Activated B cell treated with CpG ODN at 0.5 μM for 24 hours (primary cell): Measurements from ENCODE around the gene STARD3NL. TPM values are rescaled to one million over a fixed set of nuclear protein-coding genes. Genes with fewer than 3 reads are reported as not detected.

Experiments used
- ATAC-seq: fragments of 200-7000 bp; cut with Tn5 transposase; one replicate; pipeline ENCODE4 v1.10.0; 2021; ENCODE audit warnings: low read depth, mild to moderate bottlenecking, moderate library complexity
- CTCF ChIA-PET: fragments of 350-600 bp; sonication (Branson Sonifier 250); formaldehyde crosslinking; loops from one replicate; lab custom pipeline; 2021; ENCODE audit warnings: antibody characterized with exemption; lab: Charles Lee
- POLR2A ChIA-PET: fragments of 350-600 bp; sonication (Branson Sonifier 250); formaldehyde crosslinking; loops from one replicate; lab custom pipeline; 2021; ENCODE audit warnings: antibody characterized with exemption; lab: Charles Lee
- DNase-seq: peaks from one replicate; pipeline ENCODE4 v3.0.0; 2022
- H3K27ac Mint-ChIP-seq: one replicate; pipeline ENCODE4 v1.8.0; 2020; ENCODE audit warnings: mixed read lengths
- H3K27me3 Mint-ChIP-seq: one replicate; pipeline ENCODE4 v1.8.0; 2021; ENCODE audit warnings: mixed read lengths
- H3K36me3 Mint-ChIP-seq: one replicate; pipeline ENCODE4 v1.8.0; 2021; ENCODE audit warnings: low read depth, mixed read lengths
- H3K4me1 Mint-ChIP-seq: one replicate; pipeline ENCODE4 v1.8.0; 2021; ENCODE audit warnings: mixed read lengths
- H3K4me3 Mint-ChIP-seq: one replicate; pipeline ENCODE4 v1.8.0; 2020; ENCODE audit warnings: mild to moderate bottlenecking, mixed read lengths
- H3K9me3 Mint-ChIP-seq: one replicate; pipeline ENCODE4 v1.8.0; 2020; ENCODE audit warnings: mixed read lengths
- CTCF ChIP-seq: fragments of 200-600 bp; IDR thresholded peaks from one replicate; pipeline ENCODE4 v1.8.0; 2022; ENCODE audit warnings: antibody characterized with exemption, mild to moderate bottlenecking
- intact Hi-C: fragments of 100-400 bp; cut with micrococcal nuclease; formaldehyde crosslinking; loops from one replicate; pipeline ENCODE4 v1.15.1; 2024
- total RNA-seq: library from RNA; stranded (reverse); gene quantifications from 2 replicates; pipeline ENCODE4 v1.2.3, GENCODE V29; 2022

The STARD3NL gene
- total RNA-seq, 1 donor from 2014 or later = 16.2 TPM

GRCh38 chr7:38195804-38196595, 18.0 kb downstream of the STARD3NL start:
- H3K27me3 Mint-ChIP-seq = no peaks in the 10 kb centered on the region
- no peak for DNase-seq
- no peak overlapping the region for H3K27ac Mint-ChIP-seq
- H3K9me3 Mint-ChIP-seq = no peaks in the 10 kb centered on the region
- ChIA-PET POLR2A (no interaction called here), CTCF (interaction anchor here (0.7 to 6.0 kb wide), 5 partner anchors 20 to 178 kb away, joined by 3 to 30 read pairs (median 5); no protein-coding TSS in a partner anchor)
- H3K36me3 Mint-ChIP-seq = peaks cover 8% of the 10 kb centered on the region
- intact Hi-C loops = no loop called here
- TF ChIP-seq CTCF = no peak
- peaks cover 28% of the 10 kb centered on the region for H3K4me1 Mint-ChIP-seq
- H3K4me3 Mint-ChIP-seq = no peak overlapping the region
- ATAC-seq = no peak

- no peak for TF ChIP-seq CTCF
- no peak for DNase-seq
- no peak for ATAC-seq
- intact Hi-C loops = no loop called here
- Mint-ChIP-seq H3K4me3 (no peak overlapping the region), H3K36me3 (peaks cover 10% of the 10 kb centered on the region), H3K27ac (no peak overlapping the region), H3K4me1 (peaks cover 18% of the 10 kb centered on the region), H3K27me3 (no peaks in the 10 kb centered on the region), H3K9me3 (peaks cover 2% of the 10 kb centered on the region)
- ChIA-PET CTCF (interaction anchor here (6.0 kb wide), 1 partner anchor 18 kb away, joined by 30 read pairs; no protein-coding TSS in a partner anchor), POLR2A (no interaction called here)
Measured at GRCh38 chr7:38198366-38198765, 20.3 kb downstream of the STARD3NL start.

- H3K36me3 Mint-ChIP-seq = peaks cover 16% of the 10 kb centered on the region
- ATAC-seq (no peak), DNase-seq (no peak)
- H3K4me1 Mint-ChIP-seq = peaks cover 16% of the 10 kb centered on the region
- no peak overlapping the region for H3K27ac Mint-ChIP-seq
- H3K9me3 Mint-ChIP-seq = peaks cover 2% of the 10 kb centered on the region
- CTCF ChIA-PET = interaction anchor here (1.2 to 6.0 kb wide), 2 partner anchors 17 to 200 kb away, joined by 3 to 30 read pairs; no protein-coding TSS in a partner anchor
- no peaks in the 10 kb centered on the region for H3K27me3 Mint-ChIP-seq
- POLR2A ChIA-PET = no interaction called here
- intact Hi-C loops = no loop called here
- TF ChIP-seq CTCF = no peak
- H3K4me3 Mint-ChIP-seq = no peak overlapping the region
Measured at GRCh38 chr7:38199154-38199553, 21.1 kb downstream of the STARD3NL start.

- intact Hi-C loops = no loop called here
- Mint-ChIP-seq H3K4me3 (no peak overlapping the region), H3K4me1 (peaks cover 16% of the 10 kb centered on the region), H3K27ac (no peak overlapping the region), H3K9me3 (peaks cover 2% of the 10 kb centered on the region), H3K27me3 (no peaks in the 10 kb centered on the region), H3K36me3 (peaks cover 16% of the 10 kb centered on the region)
- ATAC-seq = no peak
- ChIA-PET POLR2A (no interaction called here), CTCF (interaction anchor here (1.2 to 6.0 kb wide), 2 partner anchors 17 to 199 kb away, joined by 3 to 30 read pairs; no protein-coding TSS in a partner anchor)
- TF ChIP-seq CTCF = no peak
- no peak for DNase-seq
Measured at GRCh38 chr7:38199782-38200181, 21.7 kb downstream of the STARD3NL start.

GRCh38 chr7:38206071-38206470, 28.0 kb downstream of the STARD3NL start:
- H3K4me1 Mint-ChIP-seq = no peaks in the 10 kb centered on the region
- intact Hi-C loops = no loop called here
- H3K27ac Mint-ChIP-seq = no peak overlapping the region
- H3K9me3 Mint-ChIP-seq = peaks cover 2% of the 10 kb centered on the region
- ChIA-PET POLR2A (no interaction called here), CTCF (no interaction called here)
- peaks cover 42% of the 10 kb centered on the region for H3K36me3 Mint-ChIP-seq
- H3K27me3 Mint-ChIP-seq = no peaks in the 10 kb centered on the region
- TF ChIP-seq CTCF = no peak
- no peak for ATAC-seq
- DNase-seq = no peak
- no peak overlapping the region for H3K4me3 Mint-ChIP-seq
